Activated naive CD8-positive, alpha-beta T cell treated with anti-CD3 and anti-CD28 coated beads, Interleukin-2, amount 10 ng/mL, durations not matched to agents 7 days and 5 days (primary cell): ENCODE measurements around the gene RAB31. TPM values are rescaled to one million over a fixed set of nuclear protein-coding genes. Genes with fewer than 3 reads are reported as not detected.
A peak's percentile ranks its signal among the peaks of the same experiment; 100 is the strongest.

ENCODE experiments used
- ATAC-seq: fragments of 150-1000 bp; cut with Tn5 transposase; one replicate; pipeline ENCODE4 v1.10.0; 2021; ENCODE audit warnings: low read depth, moderate library complexity
- POLR2A ChIA-PET: fragments of 350-600 bp; sonication (Branson Sonifier 250); formaldehyde crosslinking; loops from one replicate; lab custom pipeline; 2021; ENCODE audit warnings: antibody characterized with exemption; lab: Charles Lee
- DNase-seq: peaks from one replicate; pipeline ENCODE4 v3.0.0; 2021
- H3K27ac Mint-ChIP-seq: one replicate; pipeline ENCODE4 v1.8.0; 2022; ENCODE audit warnings: mild to moderate bottlenecking, mixed read lengths
- H3K27me3 Mint-ChIP-seq: one replicate; pipeline ENCODE4 v1.8.0; 2022; ENCODE audit warnings: mild to moderate bottlenecking, moderate library complexity, mixed read lengths
- H3K36me3 Mint-ChIP-seq: one replicate; pipeline ENCODE4 v1.8.0; 2021; ENCODE audit warnings: mild to moderate bottlenecking, mixed read lengths
- H3K4me1 Mint-ChIP-seq: one replicate; pipeline ENCODE4 v1.8.0; 2021; ENCODE audit warnings: mixed read lengths
- H3K4me3 Mint-ChIP-seq: one replicate; pipeline ENCODE4 v1.8.0; 2022; ENCODE audit warnings: mild to moderate bottlenecking, moderate library complexity, mixed read lengths
- H3K9me3 Mint-ChIP-seq: one replicate; pipeline ENCODE4 v1.8.0; 2021; ENCODE audit warnings: mixed read lengths
- total RNA-seq, 2 experiments: library from RNA; stranded (reverse); gene quantifications; one replicate each; pipeline ENCODE4 v1.2.3, GENCODE V29; 2021

RAB31 gene
- total RNA-seq, 2 experiments from 2014 or later = 0.94 to 3.6 TPM

DNA sequence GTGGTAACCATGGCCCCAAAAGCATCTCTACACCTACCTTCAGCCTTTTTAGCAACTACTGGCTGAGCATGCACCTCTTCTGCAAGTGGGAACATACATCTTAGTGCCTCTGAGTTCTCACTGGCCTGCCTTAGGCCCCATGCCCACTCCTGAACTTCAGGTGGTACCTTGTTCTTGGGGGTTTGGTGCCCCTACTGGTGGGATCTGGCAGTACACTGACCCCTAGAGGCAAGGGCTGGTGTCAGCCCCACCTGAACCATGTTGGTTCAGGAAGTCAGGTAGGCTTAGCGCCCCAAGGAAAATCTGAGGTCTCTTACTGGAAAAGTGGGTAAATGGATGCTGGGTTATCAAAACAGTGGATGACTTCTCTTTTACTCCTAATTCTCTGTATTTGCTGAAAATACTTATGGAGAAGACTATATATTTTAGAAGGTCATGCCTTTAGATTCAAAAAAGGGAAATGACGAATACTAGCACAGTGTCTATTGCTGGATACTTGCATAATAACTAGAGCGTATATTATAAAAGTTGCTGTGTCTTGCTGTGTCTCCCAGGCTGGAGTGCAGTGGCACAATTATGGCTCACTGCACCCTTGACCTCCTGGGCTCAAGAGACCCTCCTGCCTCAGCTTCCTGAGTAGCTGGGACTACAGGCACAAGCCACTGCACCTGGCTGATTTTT lies 84.6 kb downstream of the RAB31 start:
- ATAC-seq = no peak
- no peak overlapping the region for H3K4me3 Mint-ChIP-seq
- POLR2A ChIA-PET = no interaction called here
- no peaks in the 10 kb centered on the region for H3K4me1 Mint-ChIP-seq
- no peaks in the 10 kb centered on the region for H3K9me3 Mint-ChIP-seq
- peaks cover 12% of the 10 kb centered on the region for H3K27me3 Mint-ChIP-seq
- no peak overlapping the region for H3K27ac Mint-ChIP-seq
- H3K36me3 Mint-ChIP-seq = no peaks in the 10 kb centered on the region
- DNase-seq = peak; percentile 40

DNA sequence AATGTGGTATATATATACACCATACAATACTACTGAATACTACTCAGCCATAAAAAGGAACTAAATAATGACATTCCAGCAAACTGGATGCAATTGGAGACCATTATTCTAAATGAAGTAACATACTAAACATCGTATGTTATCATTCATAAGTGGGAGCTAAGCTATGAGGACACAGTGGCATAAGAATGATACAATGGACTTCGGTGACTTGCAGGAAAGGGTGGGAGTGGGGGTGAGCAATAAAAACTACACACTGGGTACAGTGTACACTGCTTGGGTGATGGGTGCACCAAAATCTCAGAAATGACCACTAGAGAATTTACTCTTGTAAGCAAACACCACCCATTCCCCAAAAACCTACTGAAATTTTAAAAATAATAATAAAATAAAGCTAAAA lies 87.9 kb downstream of the RAB31 start:
- DNase-seq (no peak), ATAC-seq (no peak)
- H3K27me3 Mint-ChIP-seq = peaks cover 5% of the 10 kb centered on the region
- H3K36me3 Mint-ChIP-seq = no peaks in the 10 kb centered on the region
- no peaks in the 10 kb centered on the region for H3K4me1 Mint-ChIP-seq
- H3K4me3 Mint-ChIP-seq = no peak overlapping the region
- POLR2A ChIA-PET = no interaction called here
- no peaks in the 10 kb centered on the region for H3K9me3 Mint-ChIP-seq
- H3K27ac Mint-ChIP-seq = no peak overlapping the region

DNA sequence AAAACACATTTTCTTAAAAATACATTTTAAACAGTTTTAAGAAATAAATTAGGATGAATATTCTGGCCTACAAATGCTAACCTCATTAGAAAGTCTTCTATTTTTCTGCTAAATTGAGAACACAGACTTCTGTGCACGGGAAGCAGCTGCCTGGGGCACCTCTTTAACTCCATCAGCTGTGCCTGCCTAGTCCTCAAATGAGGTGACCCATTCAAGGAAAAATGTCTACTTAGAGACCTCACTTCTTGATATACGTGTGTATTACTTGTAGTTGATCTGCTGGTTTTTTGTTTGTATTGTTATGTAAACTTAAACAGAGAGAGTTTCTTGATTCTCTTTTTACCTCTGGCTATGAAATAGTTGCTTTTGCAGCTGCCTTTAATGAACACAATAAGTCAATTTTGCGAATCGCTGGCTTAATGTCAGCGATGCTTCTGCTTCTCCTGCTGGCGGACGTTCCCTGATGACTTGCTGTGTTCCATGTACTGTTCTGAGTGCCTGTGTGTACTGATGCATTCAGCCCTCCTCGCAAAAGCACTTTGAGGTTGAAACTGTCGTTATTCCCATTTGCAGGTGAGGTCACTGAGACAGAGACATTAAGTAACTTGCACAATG lies 88.9 kb downstream of the RAB31 start:
- Mint-ChIP-seq H3K27me3 (peaks cover 8% of the 10 kb centered on the region), H3K4me1 (no peaks in the 10 kb centered on the region), H3K27ac (no peak overlapping the region), H3K9me3 (no peaks in the 10 kb centered on the region), H3K4me3 (no peak overlapping the region), H3K36me3 (no peaks in the 10 kb centered on the region)
- POLR2A ChIA-PET = no interaction called here
- no peak for ATAC-seq
- no peak for DNase-seq

DNA sequence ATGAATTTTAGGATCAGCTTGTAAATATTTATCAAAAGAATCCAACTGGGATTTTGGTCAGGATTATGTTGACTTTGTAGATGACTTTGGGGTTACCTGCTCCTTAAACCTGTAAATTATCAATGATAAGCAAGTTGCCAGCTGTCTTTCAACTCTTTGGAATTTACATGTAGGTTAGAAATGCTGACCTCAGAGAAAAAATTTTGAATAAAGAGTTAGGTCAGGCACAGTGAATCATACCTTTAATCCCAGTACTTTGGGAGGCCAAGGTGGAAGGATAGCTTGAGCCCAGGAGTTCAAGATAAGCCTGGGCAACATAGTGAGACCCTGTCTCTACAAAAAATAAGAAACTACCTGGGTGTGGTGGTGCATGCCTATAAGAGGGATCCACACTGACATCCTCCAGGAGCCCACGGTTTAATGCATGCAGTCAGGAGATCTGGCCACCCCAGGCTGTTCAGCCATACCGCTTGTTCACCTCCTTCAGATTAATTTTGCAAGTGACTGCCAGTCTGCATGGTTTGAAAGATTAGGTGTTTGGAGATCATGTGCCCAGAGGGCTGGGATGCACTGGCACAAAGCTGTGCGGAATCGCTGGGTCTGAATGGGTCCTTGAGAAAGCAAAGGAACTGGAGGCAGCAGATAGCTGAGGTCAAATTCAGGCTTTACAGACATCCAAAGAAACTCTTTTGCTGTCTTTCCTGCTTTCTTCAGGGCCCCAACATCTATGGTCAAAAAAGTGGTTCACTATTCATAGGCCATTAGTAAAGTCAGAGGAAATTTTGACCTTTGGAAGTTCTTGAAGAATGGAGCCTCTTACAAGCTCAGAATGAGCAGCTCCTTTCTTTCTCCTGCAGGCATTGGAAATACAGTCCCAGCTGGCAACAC lies 94.3 kb downstream of the RAB31 start:
- Mint-ChIP-seq H3K9me3 (no peaks in the 10 kb centered on the region), H3K4me1 (no peaks in the 10 kb centered on the region), H3K36me3 (peaks cover 1% of the 10 kb centered on the region), H3K4me3 (no peak overlapping the region), H3K27me3 (peaks cover 3% of the 10 kb centered on the region), H3K27ac (no peak overlapping the region)
- DNase-seq (no peak), ATAC-seq (no peak)
- POLR2A ChIA-PET = no interaction called here

DNA sequence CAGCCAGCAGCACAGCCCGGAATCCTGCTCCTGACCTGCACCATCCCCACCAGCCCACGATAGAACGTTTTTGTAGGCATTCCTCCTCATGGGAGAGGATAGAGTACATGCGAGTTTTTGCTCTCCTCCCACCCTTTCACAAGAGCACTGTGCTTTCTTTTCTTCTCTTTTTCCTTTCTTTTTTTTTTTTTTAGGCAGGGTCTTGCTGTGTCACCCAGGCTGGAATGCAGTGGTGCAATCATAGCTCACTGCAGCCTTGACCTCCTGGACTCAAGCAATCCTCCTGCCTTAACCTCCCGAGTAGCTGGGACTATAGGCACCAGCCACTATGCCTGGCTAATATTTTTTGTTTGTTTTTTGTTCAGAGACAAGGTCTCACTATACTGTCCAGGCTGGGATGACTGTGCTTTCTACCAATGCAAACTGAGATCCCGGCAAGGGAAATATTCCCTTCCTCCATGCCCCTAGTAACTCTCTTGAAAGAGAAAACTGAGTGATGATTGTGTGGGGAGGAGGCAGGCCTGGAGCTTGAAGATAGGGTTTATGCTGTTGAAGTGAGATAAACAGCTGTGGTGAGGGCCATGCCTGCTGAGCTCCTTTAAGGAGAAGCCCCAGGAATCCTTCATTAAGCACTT lies 95.1 kb downstream of the RAB31 start:
- no peaks in the 10 kb centered on the region for H3K4me1 Mint-ChIP-seq
- H3K36me3 Mint-ChIP-seq = peaks cover 1% of the 10 kb centered on the region
- no peak overlapping the region for H3K4me3 Mint-ChIP-seq
- DNase-seq (no peak), ATAC-seq (no peak)
- peaks cover 3% of the 10 kb centered on the region for H3K27me3 Mint-ChIP-seq
- H3K9me3 Mint-ChIP-seq = no peaks in the 10 kb centered on the region
- POLR2A ChIA-PET = no interaction called here
- no peak overlapping the region for H3K27ac Mint-ChIP-seq

DNA sequence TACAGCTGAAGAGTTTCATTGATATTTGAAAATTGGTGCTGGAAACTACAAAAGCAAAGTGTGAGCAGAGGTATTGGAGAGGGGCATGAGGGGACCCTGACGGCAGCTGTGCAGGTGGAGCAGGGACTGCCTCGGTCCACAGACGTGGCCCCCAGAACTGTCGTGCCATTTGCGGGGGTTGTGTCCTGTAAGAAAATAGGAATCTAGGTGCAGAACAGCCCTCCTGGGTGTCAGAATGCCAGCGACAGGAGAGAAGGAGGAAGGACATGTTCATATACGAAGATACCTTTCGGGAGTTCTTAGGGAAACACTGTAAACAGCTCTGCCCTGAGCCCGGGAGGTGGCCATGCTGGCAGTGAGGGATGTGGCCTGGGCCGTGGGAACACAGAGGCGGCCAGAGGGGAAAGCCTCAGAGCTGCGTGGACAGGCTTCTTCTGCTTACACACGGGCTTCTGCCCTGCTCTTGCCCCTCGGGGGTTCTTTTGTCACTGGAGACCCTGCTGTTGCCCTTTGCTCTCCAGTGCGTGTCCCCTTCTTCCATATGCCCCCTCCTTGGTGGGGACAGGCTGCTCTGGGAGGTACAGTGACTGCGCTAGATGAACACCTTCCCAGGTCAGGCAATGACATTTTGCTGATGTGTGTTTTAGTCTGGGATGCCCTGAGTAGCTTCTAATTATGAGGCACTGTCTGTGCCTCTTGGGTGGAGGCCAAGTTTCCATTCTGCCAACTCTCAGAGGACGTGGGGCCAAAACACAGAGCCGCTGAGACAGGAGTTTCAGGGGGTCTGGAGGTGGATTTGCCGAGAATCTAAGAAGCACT lies 95.8 kb downstream of the RAB31 start:
- H3K4me3 Mint-ChIP-seq = no peak overlapping the region
- no peaks in the 10 kb centered on the region for H3K9me3 Mint-ChIP-seq
- POLR2A ChIA-PET = no interaction called here
- H3K36me3 Mint-ChIP-seq = peaks cover 1% of the 10 kb centered on the region
- peaks cover 3% of the 10 kb centered on the region for H3K27me3 Mint-ChIP-seq
- ATAC-seq (no peak), DNase-seq (no peak)
- no peaks in the 10 kb centered on the region for H3K4me1 Mint-ChIP-seq
- no peak overlapping the region for H3K27ac Mint-ChIP-seq

DNA sequence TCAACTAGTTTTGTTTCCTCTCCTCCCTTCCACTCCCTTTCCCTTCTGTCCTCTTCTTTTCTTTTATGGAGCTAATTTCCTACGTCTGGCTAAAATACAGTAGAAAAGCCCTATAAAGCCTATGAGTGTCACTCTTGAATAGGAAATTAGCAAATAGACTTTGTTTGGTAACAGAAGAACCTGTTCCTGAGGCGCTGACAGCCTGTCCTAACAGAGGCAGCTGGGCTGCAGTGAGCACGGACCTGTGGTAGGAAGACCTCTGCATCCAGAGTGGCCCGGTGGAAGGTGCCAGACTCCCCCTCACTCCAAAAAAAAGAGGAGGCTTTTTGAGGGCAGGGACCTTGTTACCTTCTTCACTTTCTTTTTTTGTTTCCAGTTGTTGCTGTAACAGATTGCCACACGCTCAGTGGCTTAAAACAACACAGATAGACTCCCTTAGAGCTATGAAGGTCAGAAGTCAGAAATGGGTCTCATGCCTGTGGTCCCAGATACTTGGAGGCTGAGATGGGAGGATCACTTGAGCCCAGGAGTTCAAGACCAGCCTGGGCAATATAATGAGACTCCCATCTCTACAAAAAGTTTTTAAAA lies 96.5 kb downstream of the RAB31 start:
- Mint-ChIP-seq H3K27ac (no peak overlapping the region), H3K4me3 (no peak overlapping the region), H3K9me3 (no peaks in the 10 kb centered on the region), H3K4me1 (no peaks in the 10 kb centered on the region), H3K36me3 (peaks cover 1% of the 10 kb centered on the region), H3K27me3 (peaks cover 3% of the 10 kb centered on the region)
- POLR2A ChIA-PET = no interaction called here
- DNase-seq = no peak
- ATAC-seq = no peak

DNA sequence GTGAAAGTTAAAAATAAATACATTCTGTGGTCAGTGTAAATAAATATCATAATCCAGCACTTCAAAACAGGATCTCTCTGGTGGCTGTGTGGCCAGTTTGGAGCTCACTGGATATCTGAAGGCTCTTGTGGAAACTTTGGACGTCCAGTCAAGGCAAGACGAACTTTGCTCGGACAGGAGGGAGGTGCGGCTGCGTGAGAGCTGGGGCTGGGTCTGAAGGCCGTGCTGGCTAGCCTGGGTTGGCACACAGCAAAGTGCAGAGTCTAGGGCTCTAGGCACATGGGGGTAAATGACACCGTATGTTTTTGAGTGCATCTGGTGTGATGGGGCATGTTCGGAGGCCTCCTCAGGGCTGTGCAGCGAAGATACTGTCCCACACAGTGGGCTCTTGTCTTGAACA lies 98.8 kb downstream of the RAB31 start:
- Mint-ChIP-seq H3K27me3 (peaks cover 5% of the 10 kb centered on the region), H3K4me1 (no peaks in the 10 kb centered on the region), H3K36me3 (peaks cover 1% of the 10 kb centered on the region), H3K27ac (no peak overlapping the region), H3K9me3 (no peaks in the 10 kb centered on the region), H3K4me3 (no peak overlapping the region)
- POLR2A ChIA-PET = no interaction called here
- ATAC-seq = no peak
- DNase-seq = no peak

DNA sequence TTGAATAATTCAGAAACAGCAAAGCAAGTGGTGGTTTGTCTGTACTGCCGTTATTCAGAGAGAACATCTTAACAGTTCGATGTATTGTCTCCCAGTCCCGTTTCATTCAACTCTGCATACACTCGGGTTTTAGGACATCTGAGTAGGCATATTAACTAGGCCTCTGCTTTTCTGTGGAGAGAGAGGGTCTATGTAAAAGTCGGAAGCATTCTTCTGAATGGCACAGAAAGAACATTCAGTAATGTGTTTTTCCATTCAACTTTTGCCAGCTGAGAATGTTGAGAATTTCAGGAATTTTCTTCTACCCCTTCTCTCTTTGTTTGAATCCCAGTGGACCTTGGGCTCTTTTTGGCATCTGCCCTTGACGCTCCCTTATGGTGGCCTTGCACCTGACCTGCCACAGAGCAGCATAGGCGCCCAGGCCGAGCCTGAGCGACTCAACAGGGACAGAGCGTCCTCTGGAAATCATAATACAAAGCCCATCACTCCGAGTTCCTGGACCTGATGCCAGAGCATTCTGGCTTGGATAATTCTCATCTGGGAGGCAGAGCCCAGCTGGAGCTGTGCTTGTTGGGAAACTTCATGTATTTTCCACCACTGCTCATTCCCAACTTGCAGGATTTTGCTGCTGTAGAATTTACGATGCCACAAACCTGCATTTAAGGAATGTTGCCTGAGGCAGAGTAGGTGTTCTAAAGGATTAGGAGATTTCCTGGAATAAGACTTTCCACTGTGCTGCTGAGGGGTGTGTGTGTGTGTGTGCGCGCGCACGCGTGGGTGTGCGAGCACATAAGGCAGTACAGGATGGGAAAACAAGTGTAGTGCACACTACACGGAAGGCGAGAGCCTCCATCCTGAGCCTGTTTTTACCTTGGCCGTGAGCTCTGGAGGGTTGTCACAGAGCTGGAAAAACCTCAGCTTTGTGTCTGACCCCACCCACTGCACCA lies 100.5 kb downstream of the RAB31 start:
- peaks cover 4% of the 10 kb centered on the region for H3K27me3 Mint-ChIP-seq
- H3K4me1 Mint-ChIP-seq = no peaks in the 10 kb centered on the region
- no peak overlapping the region for H3K27ac Mint-ChIP-seq
- DNase-seq (no peak), ATAC-seq (no peak)
- POLR2A ChIA-PET = no interaction called here
- peaks cover 1% of the 10 kb centered on the region for H3K36me3 Mint-ChIP-seq
- no peaks in the 10 kb centered on the region for H3K9me3 Mint-ChIP-seq
- no peak overlapping the region for H3K4me3 Mint-ChIP-seq

DNA sequence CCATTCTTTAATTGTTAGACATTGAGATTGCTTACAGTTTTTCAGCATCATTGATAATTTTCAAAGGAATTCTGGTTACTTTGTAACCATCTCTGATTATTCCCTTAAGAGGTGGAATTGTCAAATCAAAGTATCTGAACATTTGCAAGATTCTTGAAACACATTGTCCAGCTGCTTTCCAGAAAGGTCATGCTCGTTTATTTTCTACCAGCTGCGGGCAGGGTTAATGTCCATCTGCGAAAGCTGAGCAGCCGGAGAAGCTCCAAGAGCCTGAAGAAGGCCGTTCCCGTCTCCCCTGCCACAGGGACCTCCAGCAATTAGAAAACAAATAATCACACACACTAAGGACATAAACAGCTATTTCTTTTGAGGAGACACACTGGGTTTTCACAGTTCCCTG lies 101.6 kb downstream of the RAB31 start:
- POLR2A ChIA-PET = no interaction called here
- Mint-ChIP-seq H3K4me1 (no peaks in the 10 kb centered on the region), H3K4me3 (no peak overlapping the region), H3K9me3 (no peaks in the 10 kb centered on the region), H3K27me3 (peaks cover 4% of the 10 kb centered on the region), H3K27ac (no peak overlapping the region), H3K36me3 (peaks cover 1% of the 10 kb centered on the region)
- DNase-seq = no peak
- no peak for ATAC-seq

DNA sequence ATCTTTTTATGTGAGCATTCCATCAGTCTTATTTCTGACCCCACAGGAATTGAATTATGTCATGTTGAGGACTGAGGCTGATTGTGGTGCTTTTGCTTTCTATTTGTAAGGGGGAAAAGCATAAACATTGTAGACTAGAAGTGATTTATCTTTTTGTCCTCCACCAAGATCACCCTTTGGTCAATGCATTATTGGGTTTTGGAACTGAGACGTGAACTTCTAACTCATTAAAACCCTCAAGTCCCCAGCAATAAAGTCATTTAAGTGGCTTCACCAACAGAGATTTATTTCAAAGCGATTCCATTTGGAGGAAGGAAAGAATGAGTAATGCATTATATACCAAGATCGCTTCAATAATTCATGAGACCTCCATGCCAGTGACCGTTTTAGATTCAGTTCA lies 102.2 kb downstream of the RAB31 start:
- Mint-ChIP-seq H3K36me3 (peaks cover under 1% of the 10 kb centered on the region), H3K27me3 (peaks cover 4% of the 10 kb centered on the region), H3K27ac (no peak overlapping the region), H3K4me1 (no peaks in the 10 kb centered on the region), H3K4me3 (no peak overlapping the region), H3K9me3 (no peaks in the 10 kb centered on the region)
- POLR2A ChIA-PET = no interaction called here
- no peak for DNase-seq
- ATAC-seq = no peak
